ENCODE data around the gene HVCN1.

DNA sequence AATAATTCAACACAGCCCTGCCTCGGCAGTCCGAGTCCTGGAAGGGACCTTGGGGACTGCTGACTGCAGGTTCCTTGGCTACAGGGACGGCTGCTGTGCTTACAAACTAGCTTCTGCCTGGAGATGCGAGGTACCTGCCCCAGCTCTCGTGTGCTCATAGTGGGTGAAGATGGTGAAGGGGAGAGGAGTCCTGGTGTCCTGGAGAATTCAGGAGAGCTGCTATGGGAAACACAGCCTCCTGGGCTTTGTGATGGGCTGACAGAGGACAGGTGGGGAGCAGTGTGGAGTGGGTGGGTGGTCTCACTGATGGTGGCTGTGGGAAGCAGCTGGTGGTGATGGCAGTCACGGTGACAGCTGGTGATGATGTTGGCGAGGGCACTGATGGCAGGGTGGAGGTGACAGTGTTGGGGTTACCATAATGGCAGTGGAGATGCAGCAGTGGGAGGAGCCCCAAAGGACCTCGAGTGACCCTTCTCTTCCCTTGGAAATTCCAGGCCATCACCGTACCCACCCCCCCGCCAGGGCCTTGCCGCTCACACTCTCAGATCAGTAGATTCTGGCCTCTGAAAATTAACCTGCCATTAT lies 32.8 kb downstream of the HVCN1 start:
- no peak for TF ChIP-seq ZNF384 (IDR thresholded peaks at IDR 0.05)
- no peak for TF ChIP-seq FOXM1 (IDR thresholded peaks at IDR 0.05; ENCODE audit: borderline replicate concordance)
- TF ChIP-seq NFRKB (IDR thresholded peaks at IDR 0.05): no peak
- TF ChIP-seq BHLHE40 (IDR thresholded peaks at IDR 0.05; ENCODE audit: borderline replicate concordance): no peak
- no peak for TF ChIP-seq HDGF (IDR thresholded peaks at IDR 0.05; ENCODE audit: borderline replicate concordance)
